Bladder microvascular endothelial cell (primary cell): ENCODE results near the gene GRK1. TPM values are rescaled to one million over a fixed set of nuclear protein-coding genes. Genes with fewer than 3 reads are reported as not detected.

Experiments used
- total RNA-seq: library from RNA; depleted of rRNA; stranded (reverse); fragments of >200 nt; gene quantifications from 2 replicates; pipeline ENCODE4 v1.2.3, GENCODE V29; 2014

Gene GRK1
- total RNA-seq = 0.44 TPM in 1 of 2 replicates, not detected in the other

GRCh38 chr13:113666951-113667701, at the start of gene GRK1:
Gene GRK1 (plus strand): TSS chr13:113667219. CDS start chr13:113667387, 168 bp downstream.

GRCh38 chr13:113657851-113658741, 8.9 kb upstream of the GRK1 start, which contains the start of gene ATP4B:
Gene ATP4B (minus strand): TSS chr13:113658198. CDS start chr13:113658144, 54 bp downstream.

DNA sequence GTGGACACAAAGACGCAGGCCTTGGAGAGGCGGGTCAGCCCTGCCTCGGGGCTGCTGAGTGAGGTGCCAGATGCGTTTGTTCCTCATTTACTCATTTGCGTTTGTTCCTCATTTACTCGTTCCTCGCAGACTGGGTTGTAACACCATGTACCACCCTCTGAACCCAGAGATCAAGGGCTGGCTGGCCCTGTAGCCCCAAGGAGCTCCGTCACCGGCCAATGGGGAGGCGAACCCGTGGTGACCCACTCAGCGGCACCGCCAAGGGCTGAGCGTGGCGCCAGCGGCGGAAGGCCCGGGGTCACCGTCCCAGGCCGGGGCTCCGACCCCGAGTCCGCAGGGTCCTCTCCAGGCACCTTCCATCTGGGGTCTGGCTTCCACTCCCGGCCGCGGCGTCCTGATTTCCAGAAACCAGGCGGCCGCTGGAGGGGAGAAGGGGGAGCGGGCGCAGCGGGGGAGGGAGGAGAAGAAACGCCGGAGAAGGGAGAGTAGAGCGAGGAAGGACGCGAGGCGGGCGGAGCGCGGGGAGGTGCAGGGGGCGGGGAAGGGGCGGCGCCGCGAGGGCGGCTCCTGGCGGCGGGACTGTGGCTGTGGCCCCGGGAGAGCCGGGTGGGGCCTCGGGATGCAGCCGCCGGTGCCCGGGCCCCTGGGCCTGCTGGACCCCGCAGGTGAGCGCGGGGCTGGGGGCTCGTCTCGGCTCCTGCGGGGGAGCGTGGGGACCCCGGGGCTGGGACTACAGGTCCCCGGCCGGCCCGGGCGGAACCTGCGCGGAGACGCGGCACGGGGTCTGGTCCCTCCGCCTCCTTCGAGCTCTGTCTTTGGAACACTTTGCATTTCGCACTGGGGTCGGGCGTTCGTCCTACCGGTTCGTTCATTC, 91.9 kb downstream of the GRK1 start, which contains the start of gene TMEM255B:
TMEM255B (plus strand) TSS at position 576 of the 874 bp plus-strand sequence; CDS start at position 620, 44 bp downstream.

Other genes with a start within 250 kb of the GRK1 start
- 1.1 and 1.3 TPM in 2 replicates for gene ADPRHL1, start 213.7 kb upstream of the GRK1 start, total RNA-seq
- gene DCUN1D2, start 176.5 kb upstream of the GRK1 start, total RNA-seq = 5.7 and 15.3 TPM in 2 replicates
- gene TFDP1, start 82.5 kb upstream of the GRK1 start, total RNA-seq = 41.8 and 63.1 TPM in 2 replicates
- not detected in 2 replicates for gene ATP4B, start 9.0 kb upstream of the GRK1 start, total RNA-seq
- 27.5 and 73.5 TPM in 2 replicates for gene TMEM255B, start 92.0 kb downstream of the GRK1 start, total RNA-seq
- gene GAS6, start 196.9 kb downstream of the GRK1 start, total RNA-seq = 45.3 and 210 TPM in 2 replicates